C4-2B (cell line): ENCODE results near the gene TTL.
"Not testable (repeated sequence)": the region's sequence is repeated elsewhere in the genome, so short reads cannot be mapped to it uniquely, and the experiment has no call there.

Experiments used
- CTCF ChIP-seq: fragments of 450-650 bp; conservative IDR thresholded peaks from 2 replicates; pipeline ENCODE4 v1.5.1; 2017; ENCODE audit warnings: mild to moderate bottlenecking
- ZFX ChIP-seq: fragments of 450-650 bp; IDR thresholded peaks from 2 replicates; pipeline ENCODE4 v1.6.1; 2017

DNA sequence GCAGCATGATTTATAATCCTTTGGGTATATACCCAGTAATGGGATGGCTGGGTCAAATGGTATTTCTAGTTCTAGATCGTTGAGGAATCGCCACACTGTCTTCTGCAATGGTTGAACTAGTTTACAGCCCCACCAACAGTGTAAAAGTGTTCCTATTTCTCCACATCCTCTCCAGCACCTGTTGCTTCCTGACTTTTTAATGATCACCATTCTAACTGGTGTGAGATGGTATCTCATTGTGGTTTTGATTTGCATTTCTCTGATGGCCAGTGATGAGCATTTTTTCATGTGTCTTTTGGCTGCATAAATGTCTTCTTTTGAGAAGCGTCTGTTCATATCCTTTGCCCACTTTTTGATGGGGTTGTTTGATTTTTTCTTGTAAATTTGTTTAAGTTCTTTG lies 42.3 kb downstream of the TTL start:
- not testable (repeated sequence) for TF ChIP-seq CTCF, ZFX
